HG03442 (cell line): ENCODE data around the gene KIAA1328.
"Not testable (repeated sequence)": the region's sequence is repeated elsewhere in the genome, so short reads cannot be mapped to it uniquely, and the experiment has no call there.

Source experiments
- ATAC-seq: cut with Tn5 transposase; IDR thresholded peaks from one replicate; pipeline ENCODE4 v1.9.1; 2021; ENCODE audit warnings: mild to moderate bottlenecking, moderate library complexity; ENCODE audit not compliant: unreplicated experiment

KIAA1328 gene

GRCh38 chr18:37124516-37124915 is 295.6 kb downstream of the KIAA1328 start:
- ATAC-seq, result no peak

- no peak for ATAC-seq
Observed at GRCh38 chr18:37135177-37135576, 306.2 kb downstream of the KIAA1328 start.

- ATAC-seq, result no peak
Observed at GRCh38 chr18:37138456-37138855, 309.5 kb downstream of the KIAA1328 start.

GRCh38 chr18:37139876-37140275 is 310.9 kb downstream of the KIAA1328 start:
- ATAC-seq, result no peak

GRCh38 chr18:37144921-37145320 is 316.0 kb downstream of the KIAA1328 start:
- ATAC-seq, result no peak

GRCh38 chr18:37156330-37156942 is 327.5 kb downstream of the KIAA1328 start:
- ATAC-seq, result no peak

- ATAC-seq, result no peak
Observed at GRCh38 chr18:37160038-37160820, 331.3 kb downstream of the KIAA1328 start.

- no peak for ATAC-seq
Observed at GRCh38 chr18:37161491-37161890, 332.6 kb downstream of the KIAA1328 start.

GRCh38 chr18:37162551-37162950 is 333.6 kb downstream of the KIAA1328 start:
- no peak for ATAC-seq

- ATAC-seq, result no peak
Observed at GRCh38 chr18:37163119-37163518, 334.2 kb downstream of the KIAA1328 start.

- no peak for ATAC-seq
Observed at GRCh38 chr18:37166491-37166890, 337.6 kb downstream of the KIAA1328 start.

GRCh38 chr18:37166966-37167365 is 338.0 kb downstream of the KIAA1328 start:
- ATAC-seq, result not testable (repeated sequence)

- ATAC-seq, result no peak
Observed at GRCh38 chr18:37170984-37171383, 342.1 kb downstream of the KIAA1328 start.

- ATAC-seq, result no peak
Observed at GRCh38 chr18:37173384-37173783, 344.5 kb downstream of the KIAA1328 start.

- ATAC-seq, result no peak
Observed at GRCh38 chr18:37175727-37176620, 347.0 kb downstream of the KIAA1328 start.

GRCh38 chr18:37176621-37176934 is 347.7 kb downstream of the KIAA1328 start:
- no peak for ATAC-seq

- no peak for ATAC-seq
Observed at GRCh38 chr18:37179384-37179783, 350.5 kb downstream of the KIAA1328 start.

- ATAC-seq, result no peak
Observed at GRCh38 chr18:37180086-37180485, 351.2 kb downstream of the KIAA1328 start.

- no peak for ATAC-seq
Observed at GRCh38 chr18:37182340-37183135, 353.6 kb downstream of the KIAA1328 start.

GRCh38 chr18:37184209-37184868 is 355.4 kb downstream of the KIAA1328 start:
- no peak for ATAC-seq
